Measurements from ENCODE around the gene HPCAL1. TPM values are rescaled to one million over a fixed set of nuclear protein-coding genes. Genes with fewer than 3 reads are reported as not detected.

Gene HPCAL1
- total RNA-seq, 1 donor from 2014 or later: 160 TPM

GRCh38 chr2:10475811-10476660, 173.3 kb downstream of the HPCAL1 start:
- Histone ChIP-seq H3K9me3 (no peaks in the 10 kb centered on the region), H3K36me3 (no peaks in the 10 kb centered on the region), H3K27me3 (no peaks in the 10 kb centered on the region), H3K4me1 (no peaks in the 10 kb centered on the region), H3K27ac (no peak overlapping the region), H3K4me3 (no peak overlapping the region)
- intact Hi-C loops (cut with DNase I): no loop called here
- DNase-seq: peak; percentile 39
- no peak for ATAC-seq
- TF ChIP-seq, protein P1, sequence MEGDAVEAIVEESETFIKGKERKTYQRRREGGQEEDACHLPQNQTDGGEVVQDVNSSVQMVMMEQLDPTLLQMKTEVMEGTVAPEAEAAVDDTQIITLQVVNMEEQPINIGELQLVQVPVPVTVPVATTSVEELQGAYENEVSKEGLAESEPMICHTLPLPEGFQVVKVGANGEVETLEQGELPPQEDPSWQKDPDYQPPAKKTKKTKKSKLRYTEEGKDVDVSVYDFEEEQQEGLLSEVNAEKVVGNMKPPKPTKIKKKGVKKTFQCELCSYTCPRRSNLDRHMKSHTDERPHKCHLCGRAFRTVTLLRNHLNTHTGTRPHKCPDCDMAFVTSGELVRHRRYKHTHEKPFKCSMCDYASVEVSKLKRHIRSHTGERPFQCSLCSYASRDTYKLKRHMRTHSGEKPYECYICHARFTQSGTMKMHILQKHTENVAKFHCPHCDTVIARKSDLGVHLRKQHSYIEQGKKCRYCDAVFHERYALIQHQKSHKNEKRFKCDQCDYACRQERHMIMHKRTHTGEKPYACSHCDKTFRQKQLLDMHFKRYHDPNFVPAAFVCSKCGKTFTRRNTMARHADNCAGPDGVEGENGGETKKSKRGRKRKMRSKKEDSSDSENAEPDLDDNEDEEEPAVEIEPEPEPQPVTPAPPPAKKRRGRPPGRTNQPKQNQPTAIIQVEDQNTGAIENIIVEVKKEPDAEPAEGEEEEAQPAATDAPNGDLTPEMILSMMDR (IDR thresholded peaks at IDR 0.05): no peak

DNA sequence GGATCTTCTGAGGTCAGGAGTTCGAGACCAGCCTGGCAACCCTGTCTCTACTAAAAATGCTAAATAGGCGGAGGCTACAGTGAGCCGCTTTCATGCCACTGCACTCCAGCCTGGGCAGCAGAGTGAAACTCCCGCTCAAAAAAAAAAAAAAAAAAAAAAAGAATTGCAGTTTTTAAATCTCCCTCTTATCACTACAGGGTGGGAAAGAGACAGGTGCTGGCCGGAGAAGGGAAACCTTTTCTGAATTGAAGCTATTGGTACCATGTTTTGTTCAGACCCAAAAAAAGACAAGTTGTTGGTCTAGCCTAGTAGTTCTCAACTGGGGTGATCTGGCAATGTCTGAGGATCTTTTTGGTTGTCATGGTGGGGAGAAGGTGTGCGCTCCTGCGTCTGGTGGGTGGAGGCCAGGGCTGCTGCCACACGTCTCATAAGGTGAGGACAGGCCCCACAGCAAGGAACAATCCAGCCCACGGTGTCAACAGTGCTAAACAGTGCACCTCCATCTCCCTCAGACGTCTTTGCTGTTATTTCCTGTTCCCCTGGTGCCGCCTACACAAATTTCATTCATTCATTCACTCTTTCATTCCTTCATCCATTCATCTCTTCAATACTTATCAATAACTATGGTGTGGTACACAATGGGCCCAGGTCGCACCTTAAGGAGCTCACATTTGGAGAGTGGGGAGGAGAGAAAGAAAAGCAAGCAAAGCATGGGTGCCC, 174.2 kb downstream of the HPCAL1 start:
- Histone ChIP-seq H3K4me3 (no peak overlapping the region), H3K27ac (no peak overlapping the region), H3K36me3 (no peaks in the 10 kb centered on the region), H3K4me1 (no peaks in the 10 kb centered on the region), H3K27me3 (no peaks in the 10 kb centered on the region), H3K9me3 (no peaks in the 10 kb centered on the region)
- intact Hi-C loops (cut with DNase I): no loop called here
- TF ChIP-seq, protein P1 (IDR thresholded peaks at IDR 0.05): no peak
- ATAC-seq (no peak), DNase-seq (peak; percentile 38)

Other genes with a start within 250 kb of the HPCAL1 start
- 4.5 TPM for gene CYS1, start 222.5 kb upstream of the HPCAL1 start, total RNA-seq
- 2.3 TPM for gene RRM2, start 180.2 kb upstream of the HPCAL1 start, total RNA-seq
- 50.9 TPM for gene ODC1, start 145.4 kb downstream of the HPCAL1 start, total RNA-seq